H9 (cell line): ENCODE results near the gene PBX1. TPM values are rescaled to one million over a fixed set of nuclear protein-coding genes. Genes with fewer than 3 reads are reported as not detected.

Experiments
- DNase-seq: peaks from one replicate; pipeline ENCODE4 v3.0.0-alpha.2; 2017
- H2AFZ ChIP-seq: one replicate; pipeline ENCODE4 v1.6.1; 2013; ENCODE audit warnings: mild to moderate bottlenecking, low read length, control low read depth, moderate library complexity
- H2AK5ac ChIP-seq: 2 replicates; pipeline ENCODE4 v1.6.1; 2013; ENCODE audit warnings: low read length, control low read depth, mixed read lengths; ENCODE audit not compliant: insufficient read length
- H2BK120ac ChIP-seq: one replicate; pipeline ENCODE4 v1.6.1; 2013; ENCODE audit warnings: low read depth, mild to moderate bottlenecking, low read length, control low read depth, inconsistent platforms; ENCODE audit not compliant: poor library complexity, severe bottlenecking
- H2BK12ac ChIP-seq: 2 replicates; pipeline ENCODE4 v1.6.1; 2013; ENCODE audit warnings: low read length, control low read depth, mixed read lengths, low read depth; ENCODE audit not compliant: insufficient read length
- H2BK15ac ChIP-seq: 2 replicates; pipeline ENCODE4 v1.6.1; 2013; ENCODE audit warnings: low read depth, low read length, control low read depth
- H2BK20ac ChIP-seq: one replicate; pipeline ENCODE4 v1.6.1; 2013; ENCODE audit warnings: low read depth, mild to moderate bottlenecking, low read length, control low read depth, inconsistent platforms; ENCODE audit not compliant: poor library complexity, severe bottlenecking
- H2BK5ac ChIP-seq: 2 replicates; pipeline ENCODE4 v1.6.1; 2013; ENCODE audit warnings: low read length, control low read depth, mixed read lengths; ENCODE audit not compliant: insufficient read length
- H3K14ac ChIP-seq: 2 replicates; pipeline ENCODE4 v1.6.1; 2013; ENCODE audit warnings: low read length, control low read depth; ENCODE audit not compliant: insufficient read depth
- H3K18ac ChIP-seq: 2 replicates; pipeline ENCODE4 v1.6.1; 2013; ENCODE audit warnings: low read depth, mild to moderate bottlenecking, mixed read lengths, low read length, control low read depth; ENCODE audit not compliant: insufficient read length
- H3K23ac ChIP-seq: 2 replicates; pipeline ENCODE4 v1.6.1; 2013; ENCODE audit warnings: low read length, control low read depth, mixed read lengths, low read depth; ENCODE audit not compliant: insufficient read length
- H3K23me2 ChIP-seq: 2 replicates; pipeline ENCODE4 v1.6.1; 2013; ENCODE audit warnings: low read depth, mild to moderate bottlenecking, mixed read lengths, low read length, control low read depth; ENCODE audit not compliant: insufficient read length, poor library complexity, severe bottlenecking
- H3K27ac ChIP-seq: 2 replicates; pipeline ENCODE4 v1.5.1; 2013; ENCODE audit warnings: low read length, control low read depth, mixed read lengths, low read depth; ENCODE audit not compliant: insufficient read length
- H3K27me3 ChIP-seq: 2 replicates; pipeline ENCODE4 v1.6.1; 2013; ENCODE audit warnings: low read length, control low read depth, inconsistent platforms; ENCODE audit not compliant: insufficient read depth
- H3K4ac ChIP-seq: 2 replicates; pipeline ENCODE4 v1.6.1; 2013; ENCODE audit warnings: low read depth, mild to moderate bottlenecking, control low read depth, inconsistent platforms, low read length, moderate library complexity
- H3K4me1 ChIP-seq: 2 replicates; pipeline ENCODE4 v1.6.1; 2013; ENCODE audit warnings: low read length, control low read depth, inconsistent platforms; ENCODE audit not compliant: insufficient read depth
- H3K4me2 ChIP-seq: 2 replicates; pipeline ENCODE4 v1.6.1; 2013; ENCODE audit warnings: low read length, control low read depth, mixed read lengths; ENCODE audit not compliant: insufficient read length, insufficient read depth
- H3K56ac ChIP-seq: 2 replicates; pipeline ENCODE4 v1.6.1; 2013; ENCODE audit warnings: low read depth, mild to moderate bottlenecking, mixed read lengths, low read length, control low read depth; ENCODE audit not compliant: insufficient read length
- H3K79me1 ChIP-seq: 2 replicates; pipeline ENCODE4 v1.6.1; 2013; ENCODE audit warnings: low read depth, mild to moderate bottlenecking, moderate library complexity, low read length, control low read depth, inconsistent platforms; ENCODE audit not compliant: insufficient read depth, poor library complexity, severe bottlenecking
- H3K79me2 ChIP-seq: 2 replicates; pipeline ENCODE4 v1.6.1; 2013; ENCODE audit warnings: low read length, control low read depth, inconsistent platforms; ENCODE audit not compliant: insufficient read depth
- H3K9ac ChIP-seq: 2 replicates; pipeline ENCODE4 v1.6.1; 2013; ENCODE audit warnings: low read length, control low read depth, mixed read lengths; ENCODE audit not compliant: insufficient read length; ENCODE audit errors: extremely low read depth
- H3K9me3 ChIP-seq: one replicate; pipeline ENCODE4 v1.6.1; 2013; ENCODE audit warnings: low read depth, low read length, inconsistent platforms; ENCODE audit not compliant: control insufficient read depth
- H3T11ph ChIP-seq: one replicate; pipeline ENCODE4 v1.6.1; 2013; ENCODE audit warnings: mild to moderate bottlenecking, low read length, control low read depth, inconsistent platforms
- H4K20me1 ChIP-seq: one replicate; pipeline ENCODE4 v1.6.1; 2013; ENCODE audit not compliant: control insufficient read depth, insufficient read length, insufficient read depth
- H4K5ac ChIP-seq: 2 replicates; pipeline ENCODE4 v1.6.1; 2013; ENCODE audit warnings: low read depth, mild to moderate bottlenecking, mixed read lengths, low read length, control low read depth; ENCODE audit not compliant: insufficient read length
- H4K8ac ChIP-seq: replicated peaks from 2 replicates; pipeline ENCODE4 v1.6.1; 2013; ENCODE audit warnings: low read length, control low read depth, mixed read lengths, low read depth; ENCODE audit not compliant: insufficient read length
- H4K91ac ChIP-seq: 2 replicates; pipeline ENCODE4 v1.6.1; 2013; ENCODE audit warnings: low read depth, mild to moderate bottlenecking, moderate library complexity, mixed read lengths, low read length, control low read depth; ENCODE audit not compliant: insufficient read length
- H3K27ac Mint-ChIP-seq, 3 experiments: 2 replicates in 2 of 3; 3 replicates in 1 of 3; pipeline ENCODE4 v1.8.0; 2020 to 2021; ENCODE audit warnings: mixed read lengths in 3 of 3, mild to moderate bottlenecking in 1 of 3, moderate library complexity in 1 of 3
- H3K27me3 Mint-ChIP-seq: 2 replicates; pipeline ENCODE4 v1.8.0; 2021; ENCODE audit warnings: low read depth, mild to moderate bottlenecking, moderate library complexity, mixed read lengths
- H3K36me3 Mint-ChIP-seq, 3 experiments: 2 replicates in 2 of 3; 3 replicates in 1 of 3; pipeline ENCODE4 v1.8.0; 2020 to 2021; ENCODE audit warnings: low read depth in 3 of 3, mixed read lengths in 3 of 3; ENCODE audit not compliant: insufficient read depth in 1 of 3
- H3K4me1 Mint-ChIP-seq, 2 experiments: 2 replicates each; pipeline ENCODE4 v1.8.0; 2020; ENCODE audit warnings: mixed read lengths in 2 of 2
- H3K4me3 Mint-ChIP-seq, 2 experiments: 2 replicates in 1 of 2; 3 replicates in 1 of 2; pipeline ENCODE4 v1.8.0; 2020 to 2021; ENCODE audit warnings: mild to moderate bottlenecking in 2 of 2, mixed read lengths in 2 of 2, moderate library complexity in 1 of 2
- H3K9me3 Mint-ChIP-seq, 2 experiments: 2 replicates in 1 of 2; 3 replicates in 1 of 2; pipeline ENCODE4 v1.8.0; 2020; ENCODE audit warnings: mild to moderate bottlenecking in 2 of 2, mixed read lengths in 2 of 2, moderate library complexity in 1 of 2
- CTCF ChIP-seq: fragments of 200-600 bp; sonication (generic); conservative IDR thresholded peaks from 3 replicates; pipeline ENCODE4 v1.8.0; 2021; ENCODE audit warnings: antibody characterized with exemption, mild to moderate bottlenecking
- WGBS: extraction: QIAGEN DNeasy Blood & Tissue Kit; methylation state at CpG from one replicate; pipeline ENCODE4 v1.1.7; 2013; ENCODE audit warnings: missing lambda C conversion rate, low lambda C conversion rate, mixed read lengths; ENCODE audit not compliant: insufficient read length; ENCODE audit errors: extremely low coverage; 5-methylcytosine and 5-hydroxymethylcytosine counted together
- total RNA-seq: library from RNA; stranded (reverse); gene quantifications from 2 replicates; pipeline ENCODE4 v1.2.1, GENCODE V29; 2021

Gene PBX1
- total RNA-seq, 1 experiment from 2014 or later = 142 TPM

DNA sequence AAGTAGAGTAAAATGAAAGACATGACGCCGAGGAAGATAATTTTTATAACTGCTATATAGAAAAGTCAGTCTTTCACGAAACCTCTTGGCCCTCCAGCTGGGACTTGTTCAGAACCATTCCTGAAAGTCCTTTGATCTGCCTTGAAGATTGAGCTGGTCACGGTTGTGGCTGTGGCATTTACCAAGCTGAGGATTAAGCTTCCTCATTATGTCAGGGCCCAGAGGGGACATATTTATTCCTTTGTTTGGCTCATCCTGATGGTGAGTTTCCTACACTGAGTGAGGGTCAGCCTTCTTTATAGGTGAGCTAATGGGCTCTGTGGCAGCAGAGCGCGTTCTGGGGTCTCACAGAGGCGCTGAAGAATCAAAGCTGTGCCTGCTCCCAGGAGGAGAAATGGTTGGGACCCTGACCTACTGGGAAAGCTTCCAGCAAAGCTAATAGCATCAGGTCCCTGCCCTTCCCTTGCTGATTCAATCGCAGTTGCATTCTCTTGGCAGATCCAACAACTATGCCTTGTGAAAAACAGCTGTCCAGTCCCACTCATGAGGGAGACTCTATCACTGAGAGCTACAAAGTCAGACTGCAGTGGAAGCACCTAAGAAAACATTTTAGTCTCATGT, 43.2 kb upstream of the PBX1 start:
- H3K23ac ChIP-seq = no peak overlapping the region
- H4K20me1 ChIP-seq = no peaks in the 10 kb centered on the region
- H2BK120ac ChIP-seq = no peak overlapping the region
- H2AK5ac ChIP-seq = no peak overlapping the region
- no peak overlapping the region for H3K14ac ChIP-seq
- Mint-ChIP-seq H3K27ac (no peak overlapping the region), H3K27me3 (no peaks in the 10 kb centered on the region), H3K36me3 (no peaks in the 10 kb centered on the region), H3K4me1 (peaks cover 11% of the 10 kb centered on the region in 2 experiments), H3K4me3 (no peak overlapping the region), H3K9me3 (no peaks in the 10 kb centered on the region)
- H4K91ac ChIP-seq = no peak overlapping the region
- H3K23me2 ChIP-seq = no peaks in the 10 kb centered on the region
- H4K8ac ChIP-seq = no peak overlapping the region
- H3K18ac ChIP-seq = no peak overlapping the region
- no peak overlapping the region for H3K9ac ChIP-seq
- H3K9me3 ChIP-seq = no peaks in the 10 kb centered on the region
- no CpG with 5 or more reads among the region's 8 CpGs for WGBS
- H3K4me1 ChIP-seq = no peaks in the 10 kb centered on the region
- no peaks in the 10 kb centered on the region for H3K79me1 ChIP-seq
- no peak overlapping the region for H2AFZ ChIP-seq
- DNase-seq = no peak
- no peak overlapping the region for H2BK12ac ChIP-seq
- H2BK15ac ChIP-seq = no peak overlapping the region
- no peaks in the 10 kb centered on the region for H3K27me3 ChIP-seq
- H3T11ph ChIP-seq = no peak overlapping the region
- H3K4me2 ChIP-seq = no peak overlapping the region
- H3K56ac ChIP-seq = no peak overlapping the region
- no peak overlapping the region for H2BK5ac ChIP-seq
- no peak overlapping the region for H4K5ac ChIP-seq
- H3K79me2 ChIP-seq = no peaks in the 10 kb centered on the region
- no peak overlapping the region for H3K27ac ChIP-seq
- no peak overlapping the region for H3K4ac ChIP-seq
- no peak for TF ChIP-seq CTCF
- no peak overlapping the region for H2BK20ac ChIP-seq
